Aorta (tissue), 5 donors: ENCODE data around the gene FKTN. TPM values are rescaled to one million over a fixed set of nuclear protein-coding genes. Genes with fewer than 3 reads are reported as not detected.
A peak's percentile ranks its signal among the peaks of the same experiment; 100 is the strongest.

Experiments used
- ATAC-seq: fragments of 200-7000 bp; cut with Tn5 transposase; one replicate; pipeline ENCODE4 v1.9.1; 2022; ENCODE audit warnings: moderate library complexity; ENCODE audit not compliant: low FRiP score
- DNase-seq, 2 donors: peaks; one replicate each; pipeline ENCODE4 v3.0.0-alpha.2; 2020
- H3K27ac ChIP-seq, 2 donors: one replicate each; pipeline ENCODE4 v1.5.1; 2013; ENCODE audit warnings: low read length in 2 of 2, mild to moderate bottlenecking in 2 of 2, moderate library complexity in 2 of 2, control low read depth in 1 of 2, inconsistent platforms in 1 of 2, low read depth in 1 of 2
- H3K27me3 ChIP-seq, 2 donors: one replicate each; pipeline ENCODE4 v1.6.1; 2013; ENCODE audit warnings: control low read depth in 1 of 2, low read length in 1 of 2, mild to moderate bottlenecking in 1 of 2, moderate library complexity in 1 of 2; ENCODE audit not compliant: insufficient read depth in 2 of 2, control insufficient read depth in 1 of 2
- H3K36me3 ChIP-seq, 2 donors: one replicate each; pipeline ENCODE4 v1.6.1; 2013; ENCODE audit warnings: control low read depth in 1 of 2, low read length in 1 of 2, mild to moderate bottlenecking in 1 of 2; ENCODE audit not compliant: insufficient read depth in 2 of 2, control insufficient read depth in 1 of 2
- H3K4me1 ChIP-seq, 2 donors: one replicate each; pipeline ENCODE4 v1.6.1; 2013; ENCODE audit warnings: low read length in 2 of 2, control low read depth in 1 of 2, mild to moderate bottlenecking in 1 of 2, moderate library complexity in 1 of 2; ENCODE audit not compliant: insufficient read depth in 2 of 2, control insufficient read depth in 1 of 2
- H3K4me3 ChIP-seq, 2 donors: one replicate each; pipeline ENCODE4 v1.5.1; 2013; ENCODE audit warnings: low read length in 2 of 2, control low read depth in 1 of 2, mild to moderate bottlenecking in 1 of 2
- H3K9me3 ChIP-seq: one replicate; pipeline ENCODE4 v1.6.1; 2013; ENCODE audit warnings: mild to moderate bottlenecking, low read length; ENCODE audit not compliant: control insufficient read depth
- WGBS, 2 donors: extraction: QIAGEN DNeasy Blood & Tissue Kit; methylation state at CpG; one replicate each; pipeline ENCODE4 v1.1.7; 2013; 5-methylcytosine and 5-hydroxymethylcytosine counted together
- intact Hi-C, 2 donors: fragments of 100-400 bp; cut with DNase I; formaldehyde crosslinking; loops; one replicate each; pipeline versions ENCODE4 v1.14.2 to v1.15.0; 2022
- polyA plus RNA-seq, 2 donors: library from polyadenylated mRNA; stranded (reverse); fragments of 200-250 nt; gene quantifications; one replicate each; pipeline ENCODE4 v1.2.3, GENCODE V29; 2013
- total RNA-seq, 2 donors: library from RNA; stranded (reverse); fragmentation: NEBNext Ultra II Directional; extraction: Animal tissue kit (Norgen Biotek cat#: 25700); gene quantifications; one replicate each; pipeline ENCODE4 v1.2.1, GENCODE V29; 2021
- donor health status: healthy with polysubstance abuse.
- donor health status: Bipolar disorder and iron deficiency.
- donor health status: DM: no; HTN: no; CAD: no.
- donor health status: DM: no; HTN: no; CAD: no.
- donor health status: DM: yes; HTN: yes; CAD: no.

FKTN gene
- total and polyA plus RNA-seq, 4 donors = 2.3 to 16.9 (median 12.9) TPM

- 95 to 96% methylated on average over 7 of the region's 7 CpGs for WGBS, 2 donors
- peaks cover 0 to 2% of the 10 kb centered on the region in 2 donors for H3K36me3 ChIP-seq
- no peak overlapping the region for H3K4me3 ChIP-seq
- H3K4me1 ChIP-seq = no peaks in the 10 kb centered on the region
- H3K27me3 ChIP-seq = no peaks in the 10 kb centered on the region
- intact Hi-C loops = no loop called here
- ATAC-seq = no peak
- no peak overlapping the region for H3K27ac ChIP-seq
- DNase-seq = no peak
- peaks cover 3% of the 10 kb centered on the region for H3K9me3 ChIP-seq
Observed at GRCh38 chr9:105646879-105647594, 89.1 kb downstream of the FKTN start.

DNA sequence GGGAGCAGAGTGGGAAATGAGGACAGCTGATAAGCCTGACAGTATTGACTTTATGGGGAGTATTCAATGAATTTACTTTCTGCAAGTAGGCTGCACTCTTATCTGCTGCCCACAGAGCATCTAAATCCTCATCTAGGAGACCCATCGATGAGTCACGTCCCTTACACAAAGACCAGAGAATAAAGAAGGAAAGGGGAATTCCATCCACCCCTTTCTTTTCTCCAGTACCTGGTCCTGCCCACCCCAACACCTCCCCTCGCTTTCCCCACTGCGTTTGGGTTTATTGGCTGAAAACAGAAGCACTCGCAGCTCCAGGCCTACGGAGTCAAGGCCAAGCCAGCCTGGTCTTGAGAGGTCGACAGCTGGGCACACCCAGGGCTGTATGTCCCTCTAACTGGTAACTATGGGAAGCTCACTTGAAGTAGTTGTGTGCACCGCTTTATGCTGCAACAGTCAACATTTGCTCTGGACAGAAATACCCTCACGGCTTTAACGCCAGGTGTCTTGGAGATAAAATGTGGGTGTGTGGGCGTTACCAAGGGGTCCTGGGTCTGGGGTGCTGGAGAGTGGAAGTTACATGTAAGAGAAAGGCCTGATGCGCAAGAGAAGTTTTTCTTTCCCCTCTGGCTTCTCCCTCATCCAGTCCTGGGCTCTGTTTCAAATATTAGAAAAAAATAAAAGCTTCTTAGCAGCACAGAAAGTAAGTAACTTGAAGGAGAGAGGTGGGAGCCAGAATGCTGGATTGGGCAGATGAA is 89.8 kb downstream of the FKTN start:
- WGBS, 2 donors = 80 to 82% methylated on average over 12 of the region's 12 CpGs
- Histone ChIP-seq H3K4me3 (no peak overlapping the region), H3K36me3 (peaks cover 0 to 1% of the 10 kb centered on the region in 2 donors), H3K9me3 (peaks cover 3% of the 10 kb centered on the region), H3K4me1 (no peaks in the 10 kb centered on the region), H3K27ac (no peak overlapping the region), H3K27me3 (no peaks in the 10 kb centered on the region)
- no peak for DNase-seq
- intact Hi-C loops = no loop called here
- no peak for ATAC-seq

- 86 to 91% methylated on average over 4 of the region's 4 CpGs for WGBS, 2 donors
Observed at GRCh38 chr9:105651806-105652205, 93.9 kb downstream of the FKTN start.

DNA sequence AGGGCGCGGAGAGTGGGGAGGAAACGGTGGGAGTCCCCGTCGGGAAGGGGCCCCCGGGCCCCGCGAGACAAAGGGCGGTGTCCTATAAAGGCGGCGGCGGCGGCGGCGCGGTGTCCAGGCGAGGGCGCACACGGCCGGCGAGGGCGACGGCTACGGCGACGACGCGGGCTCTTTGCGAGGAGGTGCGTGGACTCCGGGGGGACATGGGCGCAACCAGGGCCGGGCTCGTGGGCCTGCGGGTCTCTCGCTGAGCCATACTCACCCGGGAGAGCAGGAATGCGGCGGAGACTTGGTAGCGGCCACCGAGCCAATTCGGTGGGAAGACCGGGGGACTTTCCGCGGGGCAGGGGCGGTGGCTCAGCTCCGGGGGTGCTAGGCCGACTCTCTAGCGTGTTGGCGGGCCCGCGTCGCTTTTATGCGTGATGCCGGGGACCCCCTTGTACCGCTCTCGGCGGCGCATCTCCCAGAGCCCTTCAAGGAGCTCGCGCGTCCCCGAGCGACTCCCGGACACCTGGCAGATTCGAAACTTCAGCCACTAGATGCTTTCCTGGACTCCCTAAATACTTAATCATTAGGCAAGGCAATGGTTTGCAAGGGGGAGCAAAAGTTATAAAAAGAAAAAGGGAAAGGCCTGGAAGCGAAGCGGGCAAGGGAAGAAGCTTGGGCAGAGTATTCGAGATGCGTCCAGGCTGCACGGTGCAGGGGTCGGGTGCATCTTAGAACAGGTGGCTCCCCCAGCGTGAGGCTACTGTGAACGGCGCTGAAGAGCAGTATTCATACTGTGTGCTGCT is 98.4 kb downstream of the FKTN start:
- peak; percentile 68 for ATAC-seq
- DNase-seq = peak in 1 of 2 donors; percentile 79
- no peak overlapping the region for H3K27ac ChIP-seq
- H3K4me3 ChIP-seq = peak overlapping the region; percentile 8 to 28
- H3K9me3 ChIP-seq = no peaks in the 10 kb centered on the region
- H3K4me1 ChIP-seq = no peaks in the 10 kb centered on the region
- intact Hi-C loops = no loop called here
- no peaks in the 10 kb centered on the region for H3K36me3 ChIP-seq
- H3K27me3 ChIP-seq = no peaks in the 10 kb centered on the region
- 2% methylated on average over 63 to 75 of the region's 75 CpGs for WGBS, 2 donors

More at GRCh38 chr9:105651806-105652205, 93.9 kb downstream of the FKTN start:
- Histone ChIP-seq H3K27ac (no peak overlapping the region), H3K27me3 (no peaks in the 10 kb centered on the region), H3K4me1 (no peaks in the 10 kb centered on the region), H3K4me3 (no peak overlapping the region), H3K36me3 (no peaks in the 10 kb centered on the region), H3K9me3 (no peaks in the 10 kb centered on the region)
- ATAC-seq (no peak), DNase-seq (no peak)
- intact Hi-C loops = no loop called here

DNA sequence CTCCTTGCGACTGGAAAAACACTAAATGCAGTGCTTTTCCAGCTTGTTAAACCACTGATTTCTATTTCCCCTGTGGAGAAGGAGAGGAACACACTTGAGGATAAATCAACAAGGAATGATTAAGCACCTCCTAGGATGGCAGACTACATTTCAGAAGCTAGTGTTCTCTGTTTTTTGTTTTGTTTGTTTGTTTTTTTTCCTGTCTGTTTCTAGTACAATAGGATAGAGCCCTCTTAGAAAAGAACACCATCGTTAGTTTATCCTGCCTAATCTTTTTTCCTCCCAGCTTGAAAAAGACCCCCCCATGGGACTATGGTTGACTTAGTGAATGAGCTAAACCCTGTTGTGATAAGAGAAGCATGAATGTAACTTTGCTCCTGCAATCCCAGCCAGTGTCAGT is 100.4 kb downstream of the FKTN start:
- DNase-seq (no peak), ATAC-seq (no peak)
- Histone ChIP-seq H3K27ac (no peak overlapping the region), H3K4me1 (no peaks in the 10 kb centered on the region), H3K4me3 (no peak overlapping the region), H3K9me3 (no peaks in the 10 kb centered on the region), H3K27me3 (no peaks in the 10 kb centered on the region), H3K36me3 (no peaks in the 10 kb centered on the region)
- 89 to 92% methylated on average over 2 of the region's 2 CpGs for WGBS, 2 donors
- intact Hi-C loops = no loop called here

DNA sequence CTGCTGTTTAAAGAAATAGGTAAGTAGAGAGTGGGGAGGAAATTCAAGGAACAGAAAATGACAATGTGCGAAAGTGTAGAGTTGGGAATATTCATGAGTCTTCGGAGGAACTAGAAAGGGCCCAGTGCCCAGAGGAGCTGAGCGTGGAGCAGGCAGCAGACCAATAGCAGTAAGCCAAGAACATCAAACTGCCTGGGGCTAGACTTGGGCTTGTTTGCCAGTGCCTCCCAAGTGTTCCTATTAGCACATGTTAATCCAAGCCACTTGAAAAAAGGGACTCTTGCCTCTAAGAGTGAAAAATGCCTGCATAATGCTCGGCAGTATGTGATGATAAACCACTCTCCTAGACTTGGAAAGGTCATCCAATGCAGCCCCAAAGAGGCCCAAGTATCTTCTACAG is 103.1 kb downstream of the FKTN start:
- WGBS, 2 donors = 14 to 17% methylated on average over 4 of the region's 4 CpGs
- DNase-seq (no peak), ATAC-seq (no peak)
- Histone ChIP-seq H3K27me3 (no peaks in the 10 kb centered on the region), H3K36me3 (no peaks in the 10 kb centered on the region), H3K27ac (no peak overlapping the region), H3K9me3 (no peaks in the 10 kb centered on the region), H3K4me1 (no peaks in the 10 kb centered on the region), H3K4me3 (no peak overlapping the region)
- intact Hi-C loops = no loop called here

- H3K27ac ChIP-seq = no peak within 1 kb of the TSS
- H3K27me3 ChIP-seq = no peaks in the 10 kb centered on the region
- WGBS, 2 donors = 90 to 91% methylated on average over 12 of the region's 12 CpGs
- no peaks in the 10 kb centered on the region for H3K9me3 ChIP-seq
- no peak within 1 kb of the TSS for H3K4me3 ChIP-seq
- DNase-seq = no peak
- no peak for ATAC-seq
- no peaks in the 10 kb centered on the region for H3K36me3 ChIP-seq
- H3K4me1 ChIP-seq = no peaks in the 10 kb centered on the region
- intact Hi-C loops = no loop called here
Observed at GRCh38 chr9:105662184-105663104, 104.5 kb downstream of the FKTN start, which contains the start of gene TAL2. TSS of gene TAL2 (plus strand) at chr9:105662457. CDS start at chr9:105662497, 40 bp downstream.

DNA sequence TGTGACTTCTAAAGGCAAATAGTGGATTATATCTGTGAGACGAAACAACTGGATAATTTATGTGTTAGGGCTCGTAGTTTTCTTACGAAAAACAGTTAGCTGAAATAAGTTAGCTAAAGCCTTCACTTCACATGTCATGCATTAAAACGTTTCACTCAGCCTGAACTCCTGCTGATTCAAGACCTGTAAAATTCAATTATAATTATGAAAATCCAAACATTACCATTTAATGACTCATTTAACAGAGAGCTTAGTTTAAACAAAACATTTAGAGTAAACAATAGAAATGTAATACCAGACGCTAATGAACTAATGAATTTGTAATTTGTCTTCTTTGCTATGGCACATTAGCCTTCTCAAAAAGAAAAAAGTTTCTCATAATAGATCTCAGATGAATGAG is 106.0 kb downstream of the FKTN start:
- intact Hi-C loops = no loop called here
- no peaks in the 10 kb centered on the region for H3K4me1 ChIP-seq
- no peak for ATAC-seq
- 78 to 82% methylated on average over 5 of the region's 5 CpGs for WGBS, 2 donors
- no peaks in the 10 kb centered on the region for H3K36me3 ChIP-seq
- H3K9me3 ChIP-seq = no peaks in the 10 kb centered on the region
- no peak overlapping the region for H3K4me3 ChIP-seq
- H3K27ac ChIP-seq = no peak overlapping the region
- DNase-seq = no peak
- H3K27me3 ChIP-seq = no peaks in the 10 kb centered on the region
